ENCODE results near the gene CSF2RB.
"Not testable (repeated sequence)": the region's sequence is repeated elsewhere in the genome, so short reads cannot be mapped to it uniquely, and the experiment has no call there.

Gene CSF2RB

DNA sequence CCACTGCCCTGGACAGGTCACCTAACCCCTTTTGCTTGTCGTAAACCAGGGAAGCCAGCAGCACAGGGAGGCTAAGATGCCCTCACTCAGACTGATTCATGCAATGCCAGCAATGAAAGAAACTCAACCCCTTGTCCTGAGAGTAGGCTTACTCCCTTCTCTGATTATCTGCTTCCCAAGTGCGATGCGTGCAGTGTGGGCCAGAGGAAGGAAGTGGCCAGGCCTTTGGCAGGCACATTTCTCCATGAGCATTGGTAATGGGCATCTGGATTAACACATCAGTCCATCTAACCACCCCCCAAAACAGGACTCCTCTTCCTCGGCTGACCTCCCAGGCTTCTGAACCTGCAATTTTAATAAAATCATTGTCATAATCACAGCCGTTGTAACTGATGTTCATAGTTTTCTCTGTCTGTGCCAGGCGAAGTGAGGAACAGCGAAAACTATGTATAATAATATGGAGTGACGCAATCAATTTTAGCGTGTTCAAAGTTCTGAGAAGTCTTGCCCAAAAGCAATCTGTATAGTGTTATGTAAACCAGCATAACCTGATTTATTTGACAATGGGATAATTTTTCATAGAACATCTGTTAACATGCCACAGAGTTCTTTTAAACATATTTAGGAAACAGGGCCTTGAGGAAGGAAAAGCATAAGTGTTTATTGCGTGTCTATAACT lies 71.9 kb downstream of the CSF2RB start:
- H3K27me3 ChIP-seq (replicated peaks in 2 of 5; ENCODE audit: control insufficient read depth in 4 of 5, insufficient read depth in 5 of 5, low read length in 4 of 5): peaks cover 0 to 17% (median 0%) of the 10 kb centered on the region in 5 experiments
- no peak overlapping the region for H3K4me3 ChIP-seq (ENCODE audit: control insufficient read depth in 1 of 7, extremely low read depth in 1 of 7, insufficient read depth in 4 of 7, low read depth in 2 of 7, low read length in 6 of 7)
- H3K36me3 ChIP-seq (ENCODE audit: control insufficient read depth in 4 of 4, insufficient read depth in 4 of 4, low read length in 3 of 4): no peaks in the 10 kb centered on the region
- H3K27ac ChIP-seq (ENCODE audit: insufficient read depth in 1 of 2, low read depth in 1 of 2, low read length in 2 of 2, poor library complexity in 1 of 2, severe bottlenecking in 2 of 2): no peak overlapping the region
- H3K4me1 ChIP-seq (ENCODE audit: control extremely low read depth in 1 of 4, control insufficient read depth in 4 of 4, insufficient read depth in 4 of 4, low read length in 3 of 4): no peaks in the 10 kb centered on the region
- 75% methylated on average over 7 of the region's 10 CpGs for WGBS (ENCODE audit: insufficient coverage)
- ChIA-PET POLR2A (no interaction called here), CTCF (no interaction called here)
- peaks cover 0 to 7% (median 6%) of the 10 kb centered on the region in 5 experiments for H3K9me3 ChIP-seq (ENCODE audit: control extremely low read depth in 1 of 5, control insufficient read depth in 4 of 5, insufficient read depth in 2 of 5, low read depth in 1 of 5, low read length in 4 of 5)
- no peak for DNase-seq

- no peak overlapping the region for H3K4me3 ChIP-seq (ENCODE audit: control insufficient read depth in 1 of 7, extremely low read depth in 1 of 7, insufficient read depth in 4 of 7, low read depth in 2 of 7, low read length in 6 of 7)
- DNase-seq: peak; percentile 14 to 54 (median 25)
- CTCF ChIA-PET: interaction anchor here (1.0 to 2.0 kb wide), 4 partner anchors 9 to 229 kb away, joined by 3 to 7 read pairs (median 3); no protein-coding TSS in a partner anchor
- POLR2A ChIA-PET: no interaction called here
- H3K9me3 ChIP-seq (ENCODE audit: control extremely low read depth in 1 of 5, control insufficient read depth in 4 of 5, insufficient read depth in 2 of 5, low read depth in 1 of 5, low read length in 4 of 5): peaks cover 0 to 7% (median 6%) of the 10 kb centered on the region in 5 experiments
- H3K27me3 ChIP-seq (replicated peaks in 2 of 5; ENCODE audit: control insufficient read depth in 4 of 5, insufficient read depth in 5 of 5, low read length in 4 of 5): peaks cover 0 to 26% (median 4%) of the 10 kb centered on the region in 5 experiments
- no peaks in the 10 kb centered on the region for H3K36me3 ChIP-seq (ENCODE audit: control insufficient read depth in 4 of 4, insufficient read depth in 4 of 4, low read length in 3 of 4)
- 67% methylated on average over 5 of the region's 8 CpGs for WGBS (ENCODE audit: insufficient coverage)
- H3K4me1 ChIP-seq (ENCODE audit: control extremely low read depth in 1 of 4, control insufficient read depth in 4 of 4, insufficient read depth in 4 of 4, low read length in 3 of 4): no peaks in the 10 kb centered on the region
- no peak overlapping the region for H3K27ac ChIP-seq (ENCODE audit: insufficient read depth in 1 of 2, low read depth in 1 of 2, low read length in 2 of 2, poor library complexity in 1 of 2, severe bottlenecking in 2 of 2)
Observed at GRCh38 chr22:36986242-36986821, 72.9 kb downstream of the CSF2RB start.

GRCh38 chr22:36988075-36988832 lies 74.8 kb downstream of the CSF2RB start:
- WGBS (ENCODE audit: insufficient coverage): 76% methylated on average over 12 of the region's 12 CpGs
- ChIA-PET POLR2A (no interaction called here), CTCF (interaction anchor here (0.6 to 2.0 kb wide), 4 partner anchors 9 to 444 kb away, joined by 3 to 7 read pairs (median 4); no protein-coding TSS in a partner anchor)
- no peak for DNase-seq
- H3K4me1 ChIP-seq (ENCODE audit: control extremely low read depth in 1 of 4, control insufficient read depth in 4 of 4, insufficient read depth in 4 of 4, low read length in 3 of 4): no peaks in the 10 kb centered on the region
- no peaks in the 10 kb centered on the region for H3K36me3 ChIP-seq (ENCODE audit: control insufficient read depth in 4 of 4, insufficient read depth in 4 of 4, low read length in 3 of 4)
- peaks cover 0 to 25% (median 4%) of the 10 kb centered on the region in 5 experiments for H3K27me3 ChIP-seq (replicated peaks in 2 of 5; ENCODE audit: control insufficient read depth in 4 of 5, insufficient read depth in 5 of 5, low read length in 4 of 5)
- no peak overlapping the region for H3K4me3 ChIP-seq (ENCODE audit: control insufficient read depth in 1 of 7, extremely low read depth in 1 of 7, insufficient read depth in 4 of 7, low read depth in 2 of 7, low read length in 6 of 7)
- H3K9me3 ChIP-seq (ENCODE audit: control extremely low read depth in 1 of 5, control insufficient read depth in 4 of 5, insufficient read depth in 2 of 5, low read depth in 1 of 5, low read length in 4 of 5): peaks cover 0 to 7% (median 6%) of the 10 kb centered on the region in 5 experiments
- H3K27ac ChIP-seq (ENCODE audit: insufficient read depth in 1 of 2, low read depth in 1 of 2, low read length in 2 of 2, poor library complexity in 1 of 2, severe bottlenecking in 2 of 2): no peak overlapping the region

DNA sequence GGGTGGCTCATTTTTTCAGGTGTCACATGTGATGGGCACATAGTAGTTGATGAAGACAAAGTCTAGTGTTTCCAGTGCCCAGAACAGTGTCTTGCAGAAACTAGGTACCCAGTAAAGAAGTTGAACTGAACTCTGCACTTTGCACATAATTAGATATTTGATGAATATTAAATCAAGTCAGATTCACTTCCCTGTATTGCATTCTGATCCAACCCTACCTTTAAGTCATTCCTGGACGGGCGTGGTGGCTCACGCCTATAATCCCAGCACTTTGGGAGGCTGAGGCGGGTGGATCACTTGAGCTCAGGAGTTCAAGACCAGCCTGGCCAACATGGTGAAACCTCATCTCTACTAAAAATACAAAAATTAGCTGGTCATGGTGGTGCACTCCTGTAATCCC lies 75.6 kb downstream of the CSF2RB start:
- CTCF ChIA-PET: interaction anchor here (1.1 kb wide), 1 partner anchor 445 kb away, joined by 3 read pairs; no protein-coding TSS in a partner anchor

More for the DNA sequence above, 75.6 kb downstream of the CSF2RB start:
- H3K27ac ChIP-seq (ENCODE audit: insufficient read depth in 1 of 2, low read depth in 1 of 2, low read length in 2 of 2, poor library complexity in 1 of 2, severe bottlenecking in 2 of 2); H3K4me1 ChIP-seq (ENCODE audit: control extremely low read depth in 1 of 4, control insufficient read depth in 4 of 4, insufficient read depth in 4 of 4, low read length in 3 of 4); H3K9me3 ChIP-seq (ENCODE audit: control extremely low read depth in 1 of 5, control insufficient read depth in 4 of 5, insufficient read depth in 2 of 5, low read depth in 1 of 5, low read length in 4 of 5); DNase-seq; POLR2A ChIA-PET; H3K36me3 ChIP-seq (ENCODE audit: control insufficient read depth in 4 of 4, insufficient read depth in 4 of 4, low read length in 3 of 4); H3K4me3 ChIP-seq (ENCODE audit: control insufficient read depth in 1 of 7, extremely low read depth in 1 of 7, insufficient read depth in 4 of 7, low read depth in 2 of 7, low read length in 6 of 7): not testable (repeated sequence)
- H3K27me3 ChIP-seq (replicated peaks in 2 of 5; ENCODE audit: control insufficient read depth in 4 of 5, insufficient read depth in 5 of 5, low read length in 4 of 5): peaks cover 0 to 25% (median 4%) of the 10 kb centered on the region in 5 experiments
- no CpG with 5 or more reads among the region's 4 CpGs for WGBS (ENCODE audit: insufficient coverage)

All from common myeloid progenitor, CD34-positive (primary cell).